Progenitor cell of endocrine pancreas (in vitro differentiated cells): ENCODE measurements around the gene GFAP. TPM values are rescaled to one million over a fixed set of nuclear protein-coding genes. Genes with fewer than 3 reads are reported as not detected.

Experiments
- DNase-seq: peaks from one replicate; pipeline ENCODE4 v3.0.0; 2021; ENCODE audit warnings: low spot score; ENCODE audit not compliant: unreplicated experiment
- H3K27ac Mint-ChIP-seq: 2 replicates; pipeline ENCODE4 v1.8.0; 2021; ENCODE audit warnings: mild to moderate bottlenecking, moderate library complexity, mixed read lengths
- H3K27me3 Mint-ChIP-seq: 2 replicates; pipeline ENCODE4 v1.8.0; 2021; ENCODE audit warnings: mixed read lengths
- H3K36me3 Mint-ChIP-seq: 2 replicates; pipeline ENCODE4 v1.8.0; 2022; ENCODE audit warnings: mixed read lengths; ENCODE audit not compliant: insufficient read depth
- H3K4me1 Mint-ChIP-seq: 2 replicates; pipeline ENCODE4 v1.8.0; 2021; ENCODE audit warnings: low read depth, mixed read lengths
- H3K4me3 Mint-ChIP-seq: 2 replicates; pipeline ENCODE4 v1.8.0; 2021; ENCODE audit warnings: low read depth, mild to moderate bottlenecking, moderate library complexity, mixed read lengths
- H3K9me3 Mint-ChIP-seq: 2 replicates; pipeline ENCODE4 v1.8.0; 2021; ENCODE audit warnings: low read depth, mixed read lengths
- CTCF ChIP-seq: fragments of 200-600 bp; sonication (generic); IDR thresholded peaks from one replicate; pipeline ENCODE4 v1.5.0; 2021; ENCODE audit warnings: antibody characterized with exemption, mild to moderate bottlenecking; ENCODE audit not compliant: unreplicated experiment
- total RNA-seq: library from RNA; stranded (reverse); gene quantifications from 2 replicates; pipeline ENCODE4 v1.2.1, GENCODE V29; 2021

GFAP gene
- total RNA-seq, 1 donor from 2014 or later, result not detected

- Mint-ChIP-seq H3K9me3 (no peaks in the 10 kb centered on the region), H3K36me3 (peaks cover 22% of the 10 kb centered on the region), H3K27me3 (no peaks in the 10 kb centered on the region), H3K4me1 (no peaks in the 10 kb centered on the region), H3K4me3 (no peak overlapping the region), H3K27ac (no peak overlapping the region)
- no peak for DNase-seq
- no peak for TF ChIP-seq CTCF
These were observed 34.2 kb downstream of the GFAP start for GRCh38 chr17:44881145-44881544.

GRCh38 chr17:44880062-44880461 lies 35.2 kb downstream of the GFAP start:
- H3K4me3 Mint-ChIP-seq, result no peak overlapping the region
- no peak for DNase-seq
- no peak for TF ChIP-seq CTCF
- no peak overlapping the region for H3K27ac Mint-ChIP-seq
- peaks cover 24% of the 10 kb centered on the region for H3K36me3 Mint-ChIP-seq
- H3K9me3 Mint-ChIP-seq, result no peaks in the 10 kb centered on the region
- no peaks in the 10 kb centered on the region for H3K4me1 Mint-ChIP-seq
- no peaks in the 10 kb centered on the region for H3K27me3 Mint-ChIP-seq

- Mint-ChIP-seq H3K36me3 (peaks cover 23% of the 10 kb centered on the region), H3K4me3 (no peak overlapping the region), H3K27ac (no peak overlapping the region), H3K4me1 (no peaks in the 10 kb centered on the region), H3K9me3 (no peaks in the 10 kb centered on the region), H3K27me3 (no peaks in the 10 kb centered on the region)
- DNase-seq, result no peak
- no peak for TF ChIP-seq CTCF
These were observed 35.9 kb downstream of the GFAP start for GRCh38 chr17:44879376-44879775.

- no peaks in the 10 kb centered on the region for H3K4me1 Mint-ChIP-seq
- H3K36me3 Mint-ChIP-seq, result peaks cover 25% of the 10 kb centered on the region
- H3K9me3 Mint-ChIP-seq, result no peaks in the 10 kb centered on the region
- no peak for DNase-seq
- H3K27me3 Mint-ChIP-seq, result no peaks in the 10 kb centered on the region
- H3K27ac Mint-ChIP-seq, result no peak overlapping the region
- TF ChIP-seq CTCF, result peak; percentile 62
- H3K4me3 Mint-ChIP-seq, result no peak overlapping the region
These were observed 36.6 kb downstream of the GFAP start for GRCh38 chr17:44878627-44879221.

- H3K36me3 Mint-ChIP-seq, result peaks cover 20% of the 10 kb centered on the region
- no peak overlapping the region for H3K4me3 Mint-ChIP-seq
- H3K27me3 Mint-ChIP-seq, result no peaks in the 10 kb centered on the region
- no peaks in the 10 kb centered on the region for H3K9me3 Mint-ChIP-seq
- no peak for DNase-seq
- TF ChIP-seq CTCF, result no peak
- no peak overlapping the region for H3K27ac Mint-ChIP-seq
- H3K4me1 Mint-ChIP-seq, result no peaks in the 10 kb centered on the region
These were observed 38.2 kb downstream of the GFAP start for GRCh38 chr17:44877121-44877520.
